H9 (cell line): ENCODE measurements around the gene MARCHF3. TPM values are rescaled to one million over a fixed set of nuclear protein-coding genes. Genes with fewer than 3 reads are reported as not detected.

Experiments used
- DNase-seq: peaks from one replicate; pipeline ENCODE4 v3.0.0-alpha.2; 2017
- H2AFZ ChIP-seq: one replicate; pipeline ENCODE4 v1.6.1; 2013; ENCODE audit warnings: mild to moderate bottlenecking, low read length, control low read depth, moderate library complexity
- H2AK5ac ChIP-seq: 2 replicates; pipeline ENCODE4 v1.6.1; 2013; ENCODE audit warnings: low read length, control low read depth, mixed read lengths; ENCODE audit not compliant: insufficient read length
- H2BK120ac ChIP-seq: one replicate; pipeline ENCODE4 v1.6.1; 2013; ENCODE audit warnings: low read depth, mild to moderate bottlenecking, low read length, control low read depth, inconsistent platforms; ENCODE audit not compliant: poor library complexity, severe bottlenecking
- H2BK12ac ChIP-seq: 2 replicates; pipeline ENCODE4 v1.6.1; 2013; ENCODE audit warnings: low read length, control low read depth, mixed read lengths, low read depth; ENCODE audit not compliant: insufficient read length
- H2BK15ac ChIP-seq: 2 replicates; pipeline ENCODE4 v1.6.1; 2013; ENCODE audit warnings: low read depth, low read length, control low read depth
- H2BK20ac ChIP-seq: one replicate; pipeline ENCODE4 v1.6.1; 2013; ENCODE audit warnings: low read depth, mild to moderate bottlenecking, low read length, control low read depth, inconsistent platforms; ENCODE audit not compliant: poor library complexity, severe bottlenecking
- H2BK5ac ChIP-seq: 2 replicates; pipeline ENCODE4 v1.6.1; 2013; ENCODE audit warnings: low read length, control low read depth, mixed read lengths; ENCODE audit not compliant: insufficient read length
- H3K14ac ChIP-seq: 2 replicates; pipeline ENCODE4 v1.6.1; 2013; ENCODE audit warnings: low read length, control low read depth; ENCODE audit not compliant: insufficient read depth
- H3K18ac ChIP-seq: 2 replicates; pipeline ENCODE4 v1.6.1; 2013; ENCODE audit warnings: low read depth, mild to moderate bottlenecking, mixed read lengths, low read length, control low read depth; ENCODE audit not compliant: insufficient read length
- H3K23ac ChIP-seq: 2 replicates; pipeline ENCODE4 v1.6.1; 2013; ENCODE audit warnings: low read length, control low read depth, mixed read lengths, low read depth; ENCODE audit not compliant: insufficient read length
- H3K23me2 ChIP-seq: 2 replicates; pipeline ENCODE4 v1.6.1; 2013; ENCODE audit warnings: low read depth, mild to moderate bottlenecking, mixed read lengths, low read length, control low read depth; ENCODE audit not compliant: insufficient read length, poor library complexity, severe bottlenecking
- H3K27ac ChIP-seq: 2 replicates; pipeline ENCODE4 v1.5.1; 2013; ENCODE audit warnings: low read length, control low read depth, mixed read lengths, low read depth; ENCODE audit not compliant: insufficient read length
- H3K27me3 ChIP-seq: 2 replicates; pipeline ENCODE4 v1.6.1; 2013; ENCODE audit warnings: low read length, control low read depth, inconsistent platforms; ENCODE audit not compliant: insufficient read depth
- H3K4ac ChIP-seq: 2 replicates; pipeline ENCODE4 v1.6.1; 2013; ENCODE audit warnings: low read depth, mild to moderate bottlenecking, control low read depth, inconsistent platforms, low read length, moderate library complexity
- H3K4me1 ChIP-seq: 2 replicates; pipeline ENCODE4 v1.6.1; 2013; ENCODE audit warnings: low read length, control low read depth, inconsistent platforms; ENCODE audit not compliant: insufficient read depth
- H3K4me2 ChIP-seq: 2 replicates; pipeline ENCODE4 v1.6.1; 2013; ENCODE audit warnings: low read length, control low read depth, mixed read lengths; ENCODE audit not compliant: insufficient read length, insufficient read depth
- H3K56ac ChIP-seq: 2 replicates; pipeline ENCODE4 v1.6.1; 2013; ENCODE audit warnings: low read depth, mild to moderate bottlenecking, mixed read lengths, low read length, control low read depth; ENCODE audit not compliant: insufficient read length
- H3K79me1 ChIP-seq: 2 replicates; pipeline ENCODE4 v1.6.1; 2013; ENCODE audit warnings: low read depth, mild to moderate bottlenecking, moderate library complexity, low read length, control low read depth, inconsistent platforms; ENCODE audit not compliant: insufficient read depth, poor library complexity, severe bottlenecking
- H3K79me2 ChIP-seq: 2 replicates; pipeline ENCODE4 v1.6.1; 2013; ENCODE audit warnings: low read length, control low read depth, inconsistent platforms; ENCODE audit not compliant: insufficient read depth
- H3K9ac ChIP-seq: 2 replicates; pipeline ENCODE4 v1.6.1; 2013; ENCODE audit warnings: low read length, control low read depth, mixed read lengths; ENCODE audit not compliant: insufficient read length; ENCODE audit errors: extremely low read depth
- H3K9me3 ChIP-seq: one replicate; pipeline ENCODE4 v1.6.1; 2013; ENCODE audit warnings: low read depth, low read length, inconsistent platforms; ENCODE audit not compliant: control insufficient read depth
- H3T11ph ChIP-seq: one replicate; pipeline ENCODE4 v1.6.1; 2013; ENCODE audit warnings: mild to moderate bottlenecking, low read length, control low read depth, inconsistent platforms
- H4K20me1 ChIP-seq: one replicate; pipeline ENCODE4 v1.6.1; 2013; ENCODE audit not compliant: control insufficient read depth, insufficient read length, insufficient read depth
- H4K5ac ChIP-seq: 2 replicates; pipeline ENCODE4 v1.6.1; 2013; ENCODE audit warnings: low read depth, mild to moderate bottlenecking, mixed read lengths, low read length, control low read depth; ENCODE audit not compliant: insufficient read length
- H4K8ac ChIP-seq: replicated peaks from 2 replicates; pipeline ENCODE4 v1.6.1; 2013; ENCODE audit warnings: low read length, control low read depth, mixed read lengths, low read depth; ENCODE audit not compliant: insufficient read length
- H4K91ac ChIP-seq: 2 replicates; pipeline ENCODE4 v1.6.1; 2013; ENCODE audit warnings: low read depth, mild to moderate bottlenecking, moderate library complexity, mixed read lengths, low read length, control low read depth; ENCODE audit not compliant: insufficient read length
- H3K27ac Mint-ChIP-seq, 3 experiments: 2 replicates in 2 of 3; 3 replicates in 1 of 3; pipeline ENCODE4 v1.8.0; 2020 to 2021; ENCODE audit warnings: mixed read lengths in 3 of 3, mild to moderate bottlenecking in 1 of 3, moderate library complexity in 1 of 3
- H3K27me3 Mint-ChIP-seq: 2 replicates; pipeline ENCODE4 v1.8.0; 2021; ENCODE audit warnings: low read depth, mild to moderate bottlenecking, moderate library complexity, mixed read lengths
- H3K36me3 Mint-ChIP-seq, 3 experiments: 2 replicates in 2 of 3; 3 replicates in 1 of 3; pipeline ENCODE4 v1.8.0; 2020 to 2021; ENCODE audit warnings: low read depth in 3 of 3, mixed read lengths in 3 of 3; ENCODE audit not compliant: insufficient read depth in 1 of 3
- H3K4me1 Mint-ChIP-seq, 2 experiments: 2 replicates each; pipeline ENCODE4 v1.8.0; 2020; ENCODE audit warnings: mixed read lengths in 2 of 2
- H3K4me3 Mint-ChIP-seq, 2 experiments: 2 replicates in 1 of 2; 3 replicates in 1 of 2; pipeline ENCODE4 v1.8.0; 2020 to 2021; ENCODE audit warnings: mild to moderate bottlenecking in 2 of 2, mixed read lengths in 2 of 2, moderate library complexity in 1 of 2
- H3K9me3 Mint-ChIP-seq, 2 experiments: 2 replicates in 1 of 2; 3 replicates in 1 of 2; pipeline ENCODE4 v1.8.0; 2020; ENCODE audit warnings: mild to moderate bottlenecking in 2 of 2, mixed read lengths in 2 of 2, moderate library complexity in 1 of 2
- total RNA-seq: library from RNA; stranded (reverse); gene quantifications from 2 replicates; pipeline ENCODE4 v1.2.1, GENCODE V29; 2021
- TF ChIP-seq, protein P1 (sequence below): fragments of 200-600 bp; sonication (generic); conservative IDR thresholded peaks from 3 replicates; pipeline ENCODE4 v1.8.0; 2021; ENCODE audit warnings: antibody characterized with exemption, mild to moderate bottlenecking

Gene MARCHF3
- total RNA-seq, 1 experiment from 2014 or later, result 17.7 TPM

DNA sequence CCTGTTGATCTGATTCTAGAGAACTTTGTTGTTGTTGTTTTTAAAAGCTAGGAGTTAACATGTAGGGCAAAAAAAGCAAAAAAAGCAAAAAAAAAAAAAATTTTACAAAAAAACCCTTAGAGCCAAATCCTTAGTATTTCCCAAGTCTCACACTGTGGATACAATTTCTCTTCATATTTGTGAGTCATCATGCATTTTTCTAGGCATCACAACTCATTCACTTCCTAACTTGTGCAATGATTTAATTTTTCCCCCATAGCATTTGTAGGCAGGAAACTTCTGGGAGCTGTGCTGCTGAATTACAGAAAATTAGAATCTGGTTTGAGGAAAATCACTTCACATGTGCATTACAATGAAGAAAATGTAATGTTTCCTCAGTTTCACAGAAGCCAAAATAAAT lies 91.9 kb downstream of the MARCHF3 start:
- H3K27ac ChIP-seq, result no peak overlapping the region

More for the DNA sequence above, 91.9 kb downstream of the MARCHF3 start:
- no peaks in the 10 kb centered on the region for H3K36me3 Mint-ChIP-seq
- H4K91ac ChIP-seq, result no peak overlapping the region
- no peak overlapping the region for H3K4me2 ChIP-seq
- no peaks in the 10 kb centered on the region for H4K20me1 ChIP-seq
- no peak overlapping the region for H3K18ac ChIP-seq
- no peaks in the 10 kb centered on the region for H3K23me2 ChIP-seq
- H4K8ac ChIP-seq, result no peak overlapping the region
- no peak overlapping the region for H2BK5ac ChIP-seq
- H3K27me3 Mint-ChIP-seq, result no peaks in the 10 kb centered on the region
- no peaks in the 10 kb centered on the region for H3K79me1 ChIP-seq
- no peak overlapping the region for H2AK5ac ChIP-seq
- no peak overlapping the region for H3K23ac ChIP-seq
- H2AFZ ChIP-seq, result no peak overlapping the region
- no peak overlapping the region for H3K56ac ChIP-seq
- no peaks in the 10 kb centered on the region for H3K9me3 ChIP-seq
- H3K14ac ChIP-seq, result no peak overlapping the region
- no peak for DNase-seq
- peaks cover 14 to 23% of the 10 kb centered on the region in 2 experiments for H3K4me1 Mint-ChIP-seq
- no peak overlapping the region for H3T11ph ChIP-seq
- H2BK20ac ChIP-seq, result no peak overlapping the region
- no peak overlapping the region for H4K5ac ChIP-seq
- H3K27ac Mint-ChIP-seq, result peak overlapping the region in 1 of 3 experiments; percentile 55; a peak in 2 of 7 replicates
- H3K27me3 ChIP-seq, result no peaks in the 10 kb centered on the region
- H3K4ac ChIP-seq, result no peak overlapping the region
- no peaks in the 10 kb centered on the region for H3K79me2 ChIP-seq
- TF ChIP-seq, protein P1, sequence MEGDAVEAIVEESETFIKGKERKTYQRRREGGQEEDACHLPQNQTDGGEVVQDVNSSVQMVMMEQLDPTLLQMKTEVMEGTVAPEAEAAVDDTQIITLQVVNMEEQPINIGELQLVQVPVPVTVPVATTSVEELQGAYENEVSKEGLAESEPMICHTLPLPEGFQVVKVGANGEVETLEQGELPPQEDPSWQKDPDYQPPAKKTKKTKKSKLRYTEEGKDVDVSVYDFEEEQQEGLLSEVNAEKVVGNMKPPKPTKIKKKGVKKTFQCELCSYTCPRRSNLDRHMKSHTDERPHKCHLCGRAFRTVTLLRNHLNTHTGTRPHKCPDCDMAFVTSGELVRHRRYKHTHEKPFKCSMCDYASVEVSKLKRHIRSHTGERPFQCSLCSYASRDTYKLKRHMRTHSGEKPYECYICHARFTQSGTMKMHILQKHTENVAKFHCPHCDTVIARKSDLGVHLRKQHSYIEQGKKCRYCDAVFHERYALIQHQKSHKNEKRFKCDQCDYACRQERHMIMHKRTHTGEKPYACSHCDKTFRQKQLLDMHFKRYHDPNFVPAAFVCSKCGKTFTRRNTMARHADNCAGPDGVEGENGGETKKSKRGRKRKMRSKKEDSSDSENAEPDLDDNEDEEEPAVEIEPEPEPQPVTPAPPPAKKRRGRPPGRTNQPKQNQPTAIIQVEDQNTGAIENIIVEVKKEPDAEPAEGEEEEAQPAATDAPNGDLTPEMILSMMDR, result no peak
- no peaks in the 10 kb centered on the region for H3K4me1 ChIP-seq
- no peak overlapping the region for H2BK120ac ChIP-seq
- H2BK15ac ChIP-seq, result no peak overlapping the region
- no peak overlapping the region; a peak in 1 of 5 replicates for H3K4me3 Mint-ChIP-seq
- H3K9ac ChIP-seq, result no peak overlapping the region
- H3K9me3 Mint-ChIP-seq, result no peaks in the 10 kb centered on the region
- H2BK12ac ChIP-seq, result no peak overlapping the region
